HG02870 (cell line): Measurements from ENCODE around the gene AK9.
"Not testable (repeated sequence)": the region's sequence is repeated elsewhere in the genome, so short reads cannot be mapped to it uniquely, and the experiment has no call there.

Experiments used
- ATAC-seq: cut with Tn5 transposase; IDR thresholded peaks from one replicate; pipeline ENCODE4 v1.9.1; 2021; ENCODE audit warnings: mild to moderate bottlenecking, moderate library complexity; ENCODE audit not compliant: unreplicated experiment

AK9 gene

GRCh38 chr6:109628158-109629000 lies 62.6 kb downstream of the AK9 start:
- ATAC-seq, result no peak

DNA sequence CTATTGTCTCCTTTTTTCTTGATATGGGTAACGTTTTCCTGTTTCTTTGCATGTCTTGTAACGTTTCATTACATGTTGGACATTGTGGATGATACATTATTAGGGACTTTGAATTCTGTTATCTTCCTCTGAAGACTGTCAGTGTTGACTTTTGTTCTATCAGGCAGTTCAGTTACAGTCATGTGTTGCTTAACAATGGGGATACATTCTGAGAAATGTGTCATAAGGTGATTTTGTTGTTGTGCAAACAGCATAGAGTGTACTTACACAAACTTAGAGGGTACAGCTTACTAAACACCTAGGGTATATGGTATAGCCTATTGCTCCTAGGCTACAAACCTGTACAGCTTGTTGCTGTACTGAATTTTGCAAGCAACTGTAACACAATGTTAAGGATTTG lies 64.7 kb downstream of the AK9 start:
- ATAC-seq, result no peak

DNA sequence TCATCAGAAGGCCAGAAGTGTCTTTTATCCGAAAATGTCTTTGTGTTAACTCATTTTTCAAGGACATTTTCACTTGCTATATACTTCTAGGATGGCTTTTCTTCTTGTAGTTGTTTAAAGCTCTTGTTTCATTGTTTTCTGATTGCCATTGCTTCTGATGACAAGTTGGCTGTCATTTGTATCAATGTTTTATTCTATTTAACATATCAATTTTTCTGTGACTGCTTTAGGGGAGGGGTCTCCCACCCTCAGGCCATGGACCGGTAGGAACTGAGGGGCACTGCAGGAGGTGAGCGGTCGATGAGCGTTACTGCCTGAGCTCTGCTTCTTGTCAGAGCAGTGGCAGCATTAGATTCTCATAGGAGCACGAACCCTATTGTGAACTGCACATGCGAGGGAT lies 65.8 kb downstream of the AK9 start:
- ATAC-seq, result no peak

DNA sequence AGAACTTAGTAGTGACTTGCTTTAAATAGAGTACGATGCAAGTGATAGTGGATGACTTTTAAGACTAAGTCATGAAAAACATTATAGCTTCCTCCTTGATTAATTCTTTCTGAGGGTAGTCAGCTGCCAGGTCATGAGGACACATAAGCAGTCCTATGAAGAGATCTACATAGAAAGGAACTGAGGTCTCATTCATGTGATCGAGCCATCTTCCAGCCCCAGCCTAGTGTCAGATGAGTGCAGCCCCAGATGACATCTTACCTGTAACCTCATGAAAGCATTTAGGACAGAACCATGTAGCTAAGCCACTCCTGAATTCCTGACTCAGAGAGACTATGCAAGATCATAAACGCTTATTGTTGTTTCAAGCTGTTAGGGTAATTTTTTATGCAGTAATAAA lies 67.7 kb downstream of the AK9 start:
- no peak for ATAC-seq

- ATAC-seq, result no peak
Measured at GRCh38 chr6:109612268-109612667, 78.7 kb downstream of the AK9 start.

- ATAC-seq, result no peak
Measured at GRCh38 chr6:109611502-109611901, 79.5 kb downstream of the AK9 start.

DNA sequence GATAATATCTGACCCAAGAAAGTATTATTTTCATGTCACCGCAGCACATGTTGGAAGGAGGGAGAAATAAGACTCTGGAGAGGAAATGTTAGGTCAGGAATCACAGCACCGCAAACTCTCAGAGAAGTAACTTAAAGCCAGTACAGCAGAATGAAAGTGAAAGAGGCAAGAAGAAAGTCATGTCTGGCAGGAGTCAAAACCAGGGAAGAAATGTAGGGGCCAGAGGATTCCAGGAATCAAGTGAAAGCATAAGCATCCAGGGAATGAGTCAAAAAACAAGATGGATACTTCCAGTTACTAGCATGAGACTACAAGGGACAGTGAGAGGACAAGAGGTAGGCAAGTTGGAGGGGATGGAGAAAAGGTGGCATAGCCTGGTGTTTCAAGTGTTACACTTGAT lies 80.4 kb downstream of the AK9 start:
- ATAC-seq, result no peak

DNA sequence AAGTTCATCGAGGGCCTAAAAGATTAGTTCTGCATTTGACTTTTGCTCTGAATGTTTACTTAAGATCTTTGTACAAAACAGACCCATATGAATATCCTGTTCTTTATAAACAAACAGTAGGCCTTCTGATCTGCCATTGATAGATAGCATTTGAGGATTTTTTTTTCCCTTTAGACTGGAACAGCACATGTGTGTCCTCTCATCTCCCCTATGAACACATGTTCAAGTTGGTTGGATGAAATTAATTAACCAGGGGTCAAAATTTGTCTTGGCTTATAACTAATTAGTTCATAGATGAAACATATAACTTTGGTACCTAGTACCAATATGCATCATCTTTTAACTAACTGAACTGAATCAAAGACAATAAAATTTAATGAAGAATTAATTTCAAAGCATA lies 81.3 kb downstream of the AK9 start:
- ATAC-seq, result no peak

DNA sequence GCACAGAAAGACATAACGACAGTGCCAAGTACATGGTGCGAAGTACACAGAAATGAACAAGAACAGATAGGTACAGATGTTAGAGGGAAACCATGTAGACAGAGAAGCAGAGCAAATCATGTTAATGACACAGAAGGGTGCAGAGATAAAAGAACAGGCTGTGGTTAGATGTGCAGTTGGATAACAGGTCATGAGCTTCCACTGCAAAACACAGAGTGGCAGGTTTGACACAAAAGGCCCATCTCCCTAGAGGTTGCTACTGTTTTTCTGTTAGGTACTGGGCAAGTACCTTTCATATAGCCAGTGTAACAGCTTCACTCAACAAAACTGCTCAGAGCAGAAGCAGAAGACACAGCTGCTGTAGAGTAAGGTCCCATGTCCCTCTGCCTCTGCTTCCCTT lies 84.6 kb downstream of the AK9 start:
- ATAC-seq, result no peak

- ATAC-seq, result no peak
Measured at GRCh38 chr6:109595998-109596397, 95.0 kb downstream of the AK9 start.

GRCh38 chr6:109580519-109580918 lies 110.5 kb downstream of the AK9 start:
- ATAC-seq, result no peak

GRCh38 chr6:109579361-109579760 lies 111.6 kb downstream of the AK9 start:
- peak; percentile 99 for ATAC-seq

DNA sequence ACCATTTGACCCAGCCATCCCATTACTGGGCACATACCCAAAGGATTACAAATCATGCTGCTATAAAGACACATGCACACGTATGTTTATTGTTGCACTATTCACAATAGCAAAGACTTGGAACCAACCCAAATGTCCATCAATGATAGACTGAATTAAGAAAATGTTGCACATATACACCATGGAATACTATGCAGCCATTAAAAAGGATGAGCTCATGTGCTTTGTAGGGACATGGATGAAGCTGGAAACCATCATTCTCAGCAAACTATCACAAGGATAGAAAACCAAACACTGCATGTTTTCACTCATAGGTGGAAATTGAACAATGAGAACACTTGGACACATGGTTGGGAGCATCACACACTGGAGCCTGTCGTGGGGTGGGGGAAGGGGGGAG lies 121.1 kb downstream of the AK9 start:
- not testable (repeated sequence) for ATAC-seq

DNA sequence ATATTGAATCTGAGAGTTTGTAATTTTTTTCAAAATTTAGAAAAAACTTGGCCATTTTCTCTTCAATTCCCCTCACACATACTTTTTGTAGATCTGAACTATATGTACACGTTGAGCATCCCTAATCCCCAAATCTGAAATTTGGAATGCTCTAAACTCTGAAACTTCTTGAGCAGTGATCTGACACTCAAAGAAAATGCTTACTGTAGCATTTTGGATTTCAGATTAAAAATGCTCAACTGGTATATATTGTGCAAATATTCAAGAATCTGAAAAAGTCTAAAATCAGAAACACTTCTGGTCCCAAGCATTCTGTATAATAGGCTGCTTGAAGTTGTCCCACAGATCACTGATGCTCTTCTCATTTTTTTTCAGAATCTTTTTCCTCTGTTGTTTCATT lies 129.2 kb downstream of the AK9 start:
- ATAC-seq, result no peak

GRCh38 chr6:109531446-109531845 lies 159.6 kb downstream of the AK9 start:
- no peak for ATAC-seq

GRCh38 chr6:109527989-109528388 lies 163.0 kb downstream of the AK9 start:
- ATAC-seq, result no peak

GRCh38 chr6:109526905-109527628 lies 163.9 kb downstream of the AK9 start:
- ATAC-seq, result no peak

DNA sequence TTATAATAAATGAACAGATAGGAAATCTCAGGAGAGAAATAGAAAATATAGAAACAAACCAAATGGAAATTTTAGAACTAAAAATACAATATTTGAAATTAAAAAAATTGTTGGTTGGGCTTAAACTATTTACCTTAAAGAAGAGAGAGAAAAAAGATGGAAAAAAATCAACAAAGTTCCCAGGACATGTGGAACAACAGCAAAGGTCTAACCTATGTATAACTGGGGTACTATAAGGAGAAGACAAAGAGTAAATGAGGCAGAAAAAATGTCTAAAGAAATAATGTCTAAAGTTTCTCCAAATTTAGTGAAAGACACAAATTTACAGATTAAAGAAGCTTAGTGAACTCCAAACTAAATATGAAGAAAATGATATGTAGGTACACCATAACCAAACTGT lies 166.9 kb downstream of the AK9 start:
- no peak for ATAC-seq

DNA sequence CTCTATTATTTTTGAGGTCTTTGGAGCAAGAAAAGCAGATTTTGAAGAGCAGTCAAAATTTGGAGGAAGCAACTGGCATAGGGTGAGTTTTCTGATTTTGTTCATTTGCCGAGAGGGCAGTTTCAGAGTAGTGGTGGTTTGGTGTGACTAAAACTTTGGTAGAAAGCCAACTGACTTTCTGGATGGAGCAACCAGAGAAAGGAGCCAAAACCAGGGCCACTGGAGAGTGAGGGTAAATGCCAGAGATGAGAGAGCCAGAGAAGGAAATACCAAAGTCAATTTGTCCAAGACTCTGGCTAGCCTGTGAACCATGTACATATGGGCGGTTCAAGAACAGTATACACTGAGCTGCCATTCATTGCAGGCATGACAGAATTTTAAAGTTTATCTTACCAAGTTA lies 167.5 kb downstream of the AK9 start:
- ATAC-seq, result no peak

- ATAC-seq, result no peak
Measured at GRCh38 chr6:109521080-109521479, 169.9 kb downstream of the AK9 start.

DNA sequence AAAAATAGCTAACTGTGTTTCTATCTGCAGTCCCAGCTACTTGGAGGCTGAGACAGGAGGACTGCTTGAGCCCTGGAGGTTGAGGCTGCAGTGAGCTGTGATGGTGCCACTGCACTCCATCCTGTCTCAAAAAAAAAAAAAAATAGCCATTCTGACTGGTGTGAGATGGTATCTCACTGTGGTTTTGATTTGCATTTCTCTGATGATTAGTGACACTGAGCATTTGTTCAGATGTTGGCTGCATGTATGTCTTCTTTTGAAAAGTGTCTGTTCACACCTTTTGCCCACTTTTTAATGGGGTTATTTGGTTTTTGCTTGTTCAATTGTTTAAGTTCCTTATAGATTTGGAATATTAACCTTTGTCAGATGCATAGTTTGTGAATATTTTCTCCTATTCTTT lies 171.4 kb downstream of the AK9 start:
- ATAC-seq, result not testable (repeated sequence)

DNA sequence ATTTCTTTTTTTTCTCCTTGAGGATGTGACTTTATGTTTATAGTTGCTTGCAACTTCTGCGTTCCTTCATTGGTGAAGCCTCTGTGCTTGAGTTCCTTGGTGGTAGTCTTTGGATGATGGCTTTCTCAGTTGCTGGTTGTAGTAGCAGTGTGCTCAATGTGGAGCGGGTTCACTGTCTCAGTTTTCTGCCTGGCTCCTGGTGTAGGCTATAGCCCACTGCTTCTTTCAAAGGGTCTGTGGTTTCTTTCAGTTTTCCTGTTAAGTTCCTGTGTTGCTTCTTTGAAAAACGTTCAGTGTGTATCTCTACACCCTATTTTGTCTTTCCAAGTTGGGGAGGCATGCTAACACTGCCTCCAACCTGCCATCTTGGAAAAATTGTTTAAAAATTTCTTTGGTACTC lies 174.1 kb downstream of the AK9 start:
- no peak for ATAC-seq
